Fibroblast of lung (primary cell): ENCODE results near the gene MUC3A.
"Not testable (repeated sequence)": the region's sequence is repeated elsewhere in the genome, so short reads cannot be mapped to it uniquely, and the experiment has no call there.

Experiments used
- CTCF ChIP-seq, 2 donors: IDR thresholded peaks in 1 of 2; conservative IDR thresholded peaks in 1 of 2; 1 replicate in 1 of 2; 2 replicates in 1 of 2; pipeline ENCODE4 v1.5.1; 2011 to 2012; ENCODE audit warnings: low read length in 2 of 2, control low read depth in 1 of 2, inconsistent platforms in 1 of 2, low read depth in 1 of 2, mild to moderate bottlenecking in 1 of 2
- EZH2 ChIP-seq: IDR thresholded peaks from 2 replicates; pipeline ENCODE4 v1.5.1; 2012; ENCODE audit warnings: low read length, control low read depth, mild to moderate bottlenecking; ENCODE audit errors: missing control alignments

GRCh38 chr7:100935381-100935780 is 14.0 kb upstream of the MUC3A start:
- TF ChIP-seq CTCF (conservative IDR thresholded peaks at IDR 0.05 in 1 of 2, IDR thresholded peaks at IDR 0.05 in 1 of 2; ENCODE audit: low read depth in 1 of 2, low read length in 2 of 2); EZH2: not testable (repeated sequence)
